ENCODE measurements around the gene MALAT1. TPM values are rescaled to one million over a fixed set of nuclear protein-coding genes. Genes with fewer than 3 reads are reported as not detected.

The MALAT1 gene
- total and polyA plus RNA-seq, 2 of the 8 experiments (the other 6 are each of a cell fraction or from before 2014, with no cell fraction given): 115 to 984 TPM

DNA sequence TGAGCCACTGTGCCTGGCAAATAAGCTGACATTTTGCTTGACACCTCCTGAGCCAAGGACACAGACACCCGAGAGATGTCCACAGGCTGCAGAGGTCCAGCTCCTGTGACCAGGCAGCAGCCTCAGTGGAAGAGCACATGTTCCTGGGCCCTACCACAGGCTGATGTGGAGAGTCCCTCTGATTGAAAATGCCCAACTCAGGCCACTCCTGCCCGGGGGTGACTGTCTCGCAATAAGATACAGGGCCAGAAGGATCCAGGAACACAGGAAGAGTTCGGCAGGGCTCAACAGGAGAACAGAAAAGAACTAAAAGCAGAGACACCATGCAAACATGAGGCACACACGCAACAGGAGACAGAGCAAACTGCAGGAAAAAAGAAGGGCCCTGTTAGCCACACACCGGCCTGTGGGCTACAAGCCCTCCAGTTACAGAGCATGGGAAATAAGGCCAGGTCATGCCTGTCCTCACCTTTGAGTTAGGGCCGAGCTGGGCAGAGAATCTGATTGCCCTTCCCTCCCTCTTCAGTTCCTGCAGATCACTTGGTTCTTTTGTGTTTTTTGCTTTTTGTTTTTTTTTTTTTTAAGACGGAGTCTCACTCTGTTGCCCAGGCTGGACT, 28.3 kb upstream of the MALAT1 start (continued):
- TF ChIP-seq EZH2 (IDR thresholded peaks at IDR 0.05; ENCODE audit: low read depth, low read length, severe bottlenecking): no peak
- no peak for TF ChIP-seq SP1 (IDR thresholded peaks at IDR 0.05; ENCODE audit: low read depth, low read length)
- TF ChIP-seq SP4 (IDR thresholded peaks at IDR 0.05; ENCODE audit: low read length): no peak
